Right ventricle myocardium inferior (tissue), 1 donor: ENCODE measurements around the gene TMC7. TPM values are rescaled to one million over a fixed set of nuclear protein-coding genes. Genes with fewer than 3 reads are reported as not detected.
A peak's percentile ranks its signal among the peaks of the same experiment; 100 is the strongest.

Source experiments
- ATAC-seq: fragments of 200-7000 bp; cut with Tn5 transposase; one replicate; pipeline ENCODE4 v1.9.1; 2020; ENCODE audit warnings: mild to moderate bottlenecking, moderate library complexity
- DNase-seq: peaks from one replicate; pipeline ENCODE4 v3.0.0; 2021; ENCODE audit errors: missing footprints
- intact Hi-C: fragments of 100-400 bp; cut with DNase I; formaldehyde crosslinking; loops from one replicate; pipeline ENCODE4 v1.11.0; 2022
- total RNA-seq: library from RNA; stranded (reverse); fragmentation: NEBNext Ultra II Directional; extraction: Animal tissue kit (Norgen Biotek cat#: 25700); gene quantifications from one replicate; pipeline ENCODE4 v1.2.1, GENCODE V29; 2021
- donor health status: DM: no; HTN: yes; CAD: no; lungs with severe emphysema.

TMC7 gene
- total RNA-seq, 1 donor from 2014 or later = 1.3 TPM

GRCh38 chr16:19073344-19073743 is 89.6 kb downstream of the TMC7 start:
- intact Hi-C loops = no loop called here
- no peak for DNase-seq
- ATAC-seq = no peak

GRCh38 chr16:19073863-19074262 is 90.1 kb downstream of the TMC7 start:
- no peak for DNase-seq
- intact Hi-C loops = no loop called here
- no peak for ATAC-seq

GRCh38 chr16:19075511-19075910 is 91.8 kb downstream of the TMC7 start:
- DNase-seq (no peak), ATAC-seq (no peak)
- intact Hi-C loops = no loop called here

- intact Hi-C loops = no loop called here
- ATAC-seq (no peak), DNase-seq (no peak)
Observed at GRCh38 chr16:19077879-19078278, 94.1 kb downstream of the TMC7 start.

- no peak for DNase-seq
- intact Hi-C loops = no loop called here
- ATAC-seq = no peak
Observed at GRCh38 chr16:19083670-19084069, 99.9 kb downstream of the TMC7 start.

GRCh38 chr16:19084139-19084538 is 100.4 kb downstream of the TMC7 start:
- intact Hi-C loops = no loop called here
- no peak for ATAC-seq
- DNase-seq = no peak

- ATAC-seq = no peak
- DNase-seq = no peak
- intact Hi-C loops = loop anchor here (5.0 kb wide), 2 partner anchors 82 to 417 kb away; partner anchors contain the start of gene SYT17
Observed at GRCh38 chr16:19084879-19085278, 101.1 kb downstream of the TMC7 start.

- DNase-seq = no peak
- ATAC-seq = no peak
- intact Hi-C loops = loop anchor here (1.0 to 5.0 kb wide), 4 partner anchors 82 to 417 kb away; partner anchors contain the start of gene SYT17
Observed at GRCh38 chr16:19085679-19086200, 102.0 kb downstream of the TMC7 start.

GRCh38 chr16:19086322-19087199 is 102.8 kb downstream of the TMC7 start:
- ATAC-seq (peak; percentile 98), DNase-seq (peak; percentile 95)
- intact Hi-C loops = loop anchor here (1.0 to 5.0 kb wide), 4 partner anchors 81 to 416 kb away; partner anchors contain the start of gene SYT17

GRCh38 chr16:19088341-19088916 is 104.7 kb downstream of the TMC7 start:
- intact Hi-C loops = loop anchor here (5.0 kb wide), 2 partner anchors 79 to 414 kb away; partner anchors contain the start of gene SYT17
- DNase-seq (no peak), ATAC-seq (no peak)

- ATAC-seq (no peak), DNase-seq (no peak)
- intact Hi-C loops = loop anchor here (5.0 kb wide), 2 partner anchors 78 to 413 kb away; partner anchors contain the start of gene SYT17
Observed at GRCh38 chr16:19089410-19089955, 105.7 kb downstream of the TMC7 start.

GRCh38 chr16:19090916-19091315 is 107.2 kb downstream of the TMC7 start:
- DNase-seq (no peak), ATAC-seq (no peak)
- intact Hi-C loops = no loop called here

- no peak for DNase-seq
- intact Hi-C loops = no loop called here
- ATAC-seq = no peak
Observed at GRCh38 chr16:19092653-19093410, 109.1 kb downstream of the TMC7 start.

GRCh38 chr16:19093631-19094541 is 110.2 kb downstream of the TMC7 start:
- ATAC-seq = no peak
- intact Hi-C loops = no loop called here
- no peak for DNase-seq

- no peak for DNase-seq
- ATAC-seq = no peak
- intact Hi-C loops = no loop called here
Observed at GRCh38 chr16:19094542-19095365, 111.0 kb downstream of the TMC7 start.

GRCh38 chr16:19095654-19096053 is 111.9 kb downstream of the TMC7 start:
- DNase-seq (no peak), ATAC-seq (no peak)
- intact Hi-C loops = no loop called here

- DNase-seq = no peak
- intact Hi-C loops = no loop called here
- ATAC-seq = no peak
Observed at GRCh38 chr16:19098173-19098572, 114.4 kb downstream of the TMC7 start.
